ENCODE data around the gene DNAJC27. TPM values are rescaled to one million over a fixed set of nuclear protein-coding genes. Genes with fewer than 3 reads are reported as not detected.

Gene DNAJC27
- total and polyA plus RNA-seq, 2 donors (not counting 1 experiment from before 2014, with no cell fraction given) = 6.0 to 16.6 TPM

DNA sequence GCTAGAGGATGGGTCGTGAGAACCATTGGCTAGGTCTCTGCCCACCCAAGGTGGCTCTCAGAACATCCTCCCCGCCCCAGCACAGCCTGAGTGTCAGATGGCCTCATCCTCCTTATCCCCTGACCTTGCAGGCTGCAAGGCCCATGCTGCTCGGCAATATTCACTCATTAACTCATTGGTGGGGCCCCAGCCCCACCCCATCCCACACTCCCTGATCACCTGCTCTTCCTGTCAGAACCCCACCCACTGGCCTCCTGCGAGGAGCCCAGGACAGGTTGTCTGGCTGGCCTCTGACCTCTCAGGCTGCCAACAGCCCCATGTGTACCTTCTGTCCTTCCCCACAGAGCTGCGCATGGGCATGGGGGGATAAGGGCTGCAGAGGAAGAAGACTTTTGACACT is 57.0 kb downstream of the DNAJC27 start:
- Histone ChIP-seq H3K4me3 (ENCODE audit: control extremely low read depth in 1 of 5, extremely low read depth in 1 of 5, insufficient read depth in 1 of 5, low read depth in 2 of 5, low read length in 4 of 5) (no peak overlapping the region), H3K36me3 (replicated peaks in 1 of 2; ENCODE audit: control extremely low read depth in 1 of 2, control insufficient read depth in 1 of 2, extremely low read depth in 1 of 2, insufficient read depth in 2 of 2, low read length in 1 of 2) (no peaks in the 10 kb centered on the region), H3K27me3 (replicated peaks in 1 of 4; ENCODE audit: control extremely low read depth in 1 of 4, control insufficient read depth in 3 of 4, insufficient read depth in 4 of 4, low read length in 3 of 4) (no peaks in the 10 kb centered on the region), H4K20me1 (ENCODE audit: control insufficient read depth, insufficient read depth, low read length, poor library complexity, severe bottlenecking) (no peaks in the 10 kb centered on the region), H3K9me3 (ENCODE audit: control extremely low read depth in 1 of 3, control insufficient read depth in 2 of 3, insufficient read depth in 1 of 3, low read length in 2 of 3) (peaks cover 0 to 5% (median 0%) of the 10 kb centered on the region in 3 donors), H3K4me1 (ENCODE audit: control insufficient read depth in 2 of 2, insufficient read depth in 2 of 2, low read length in 2 of 2) (peaks cover 5 to 8% of the 10 kb centered on the region in 2 donors), H3K79me2 (ENCODE audit: control insufficient read depth, insufficient read depth, low read length) (no peaks in the 10 kb centered on the region), H2AFZ (ENCODE audit: insufficient read depth, low read depth, low read length, poor library complexity, severe bottlenecking) (no peak overlapping the region), H3K9ac (ENCODE audit: low read length) (no peak overlapping the region), H3K27ac (ENCODE audit: low read length in 2 of 2) (no peak overlapping the region), H3K4me2 (replicated peaks; ENCODE audit: low read depth, low read length, poor library complexity, severe bottlenecking) (no peak overlapping the region)
- Mint-ChIP-seq H3K4me3 (no peak overlapping the region), H3K9me3 (ENCODE audit: insufficient read depth) (no peaks in the 10 kb centered on the region), H3K27ac (no peak overlapping the region), H3K4me1 (peaks cover 17% of the 10 kb centered on the region), H3K27me3 (no peaks in the 10 kb centered on the region)
- DNase-seq (no peak), ATAC-seq (ENCODE audit: low read depth) (no peak)
- ChIA-PET POLR2A (no interaction called here), CTCF (no interaction called here)
- TF ChIP-seq EZH2 (IDR thresholded peaks at IDR 0.05; ENCODE audit: borderline replicate concordance, insufficient read depth, low read depth, low read length, poor library complexity, severe bottlenecking) = no peak
- TF ChIP-seq, protein P1, sequence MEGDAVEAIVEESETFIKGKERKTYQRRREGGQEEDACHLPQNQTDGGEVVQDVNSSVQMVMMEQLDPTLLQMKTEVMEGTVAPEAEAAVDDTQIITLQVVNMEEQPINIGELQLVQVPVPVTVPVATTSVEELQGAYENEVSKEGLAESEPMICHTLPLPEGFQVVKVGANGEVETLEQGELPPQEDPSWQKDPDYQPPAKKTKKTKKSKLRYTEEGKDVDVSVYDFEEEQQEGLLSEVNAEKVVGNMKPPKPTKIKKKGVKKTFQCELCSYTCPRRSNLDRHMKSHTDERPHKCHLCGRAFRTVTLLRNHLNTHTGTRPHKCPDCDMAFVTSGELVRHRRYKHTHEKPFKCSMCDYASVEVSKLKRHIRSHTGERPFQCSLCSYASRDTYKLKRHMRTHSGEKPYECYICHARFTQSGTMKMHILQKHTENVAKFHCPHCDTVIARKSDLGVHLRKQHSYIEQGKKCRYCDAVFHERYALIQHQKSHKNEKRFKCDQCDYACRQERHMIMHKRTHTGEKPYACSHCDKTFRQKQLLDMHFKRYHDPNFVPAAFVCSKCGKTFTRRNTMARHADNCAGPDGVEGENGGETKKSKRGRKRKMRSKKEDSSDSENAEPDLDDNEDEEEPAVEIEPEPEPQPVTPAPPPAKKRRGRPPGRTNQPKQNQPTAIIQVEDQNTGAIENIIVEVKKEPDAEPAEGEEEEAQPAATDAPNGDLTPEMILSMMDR (IDR thresholded peaks at IDR 0.05) = no peak
- WGBS (ENCODE audit: insufficient coverage) = 95% methylated on average over 3 of the region's 5 CpGs
- intact Hi-C loops (cut with micrococcal nuclease) = no loop called here

DNA sequence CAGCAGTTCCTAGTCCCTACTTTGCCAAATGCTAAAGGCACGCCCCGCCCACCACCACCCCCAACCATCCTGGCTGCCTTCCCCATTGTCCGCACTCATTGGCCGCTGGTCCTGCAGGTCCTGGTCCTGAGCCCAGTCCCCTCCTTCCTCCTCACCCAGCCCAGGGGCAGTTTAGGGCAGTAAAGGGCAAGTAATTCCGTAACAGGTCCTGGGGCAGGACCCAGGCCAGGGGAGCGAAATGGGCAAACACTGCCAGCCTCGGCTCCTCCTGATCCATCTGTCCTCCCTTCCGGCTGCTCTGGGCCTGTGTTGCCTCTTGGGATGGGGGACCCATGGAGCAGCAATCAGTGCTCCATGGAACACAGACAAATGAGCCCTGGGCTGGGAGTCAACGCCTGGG is 57.8 kb downstream of the DNAJC27 start:
- H3K27ac ChIP-seq (ENCODE audit: low read length in 2 of 2) = no peak overlapping the region
- H3K27me3 ChIP-seq (replicated peaks in 1 of 4; ENCODE audit: control extremely low read depth in 1 of 4, control insufficient read depth in 3 of 4, insufficient read depth in 4 of 4, low read length in 3 of 4) = no peaks in the 10 kb centered on the region
- Mint-ChIP-seq H3K9me3 (ENCODE audit: insufficient read depth) (no peaks in the 10 kb centered on the region), H3K4me3 (no peak overlapping the region), H3K4me1 (peaks cover 13% of the 10 kb centered on the region), H3K27ac (no peak overlapping the region), H3K27me3 (no peaks in the 10 kb centered on the region)
- no peaks in the 10 kb centered on the region for H4K20me1 ChIP-seq (ENCODE audit: control insufficient read depth, insufficient read depth, low read length, poor library complexity, severe bottlenecking)
- POLR2A ChIA-PET = no interaction called here
- intact Hi-C loops (cut with micrococcal nuclease) = no loop called here
- H3K9ac ChIP-seq (ENCODE audit: low read length) = no peak overlapping the region
- H3K9me3 ChIP-seq (ENCODE audit: control extremely low read depth in 1 of 3, control insufficient read depth in 2 of 3, insufficient read depth in 1 of 3, low read length in 2 of 3) = peaks cover 0 to 5% (median 0%) of the 10 kb centered on the region in 3 donors
- no peak for ATAC-seq (ENCODE audit: low read depth)
- H3K36me3 ChIP-seq (replicated peaks in 1 of 2; ENCODE audit: control extremely low read depth in 1 of 2, control insufficient read depth in 1 of 2, extremely low read depth in 1 of 2, insufficient read depth in 2 of 2, low read length in 1 of 2) = no peaks in the 10 kb centered on the region
- 99% methylated on average over 9 of the region's 9 CpGs for WGBS (ENCODE audit: insufficient coverage)
- CTCF ChIA-PET = no interaction called here
- H3K4me3 ChIP-seq (ENCODE audit: control extremely low read depth in 1 of 5, extremely low read depth in 1 of 5, insufficient read depth in 1 of 5, low read depth in 2 of 5, low read length in 4 of 5) = no peak overlapping the region
- no peak overlapping the region for H3K4me2 ChIP-seq (replicated peaks; ENCODE audit: low read depth, low read length, poor library complexity, severe bottlenecking)
- DNase-seq = no peak
- peaks cover 0 to 1% of the 10 kb centered on the region in 2 donors for H3K4me1 ChIP-seq (ENCODE audit: control insufficient read depth in 2 of 2, insufficient read depth in 2 of 2, low read length in 2 of 2)
- H3K79me2 ChIP-seq (ENCODE audit: control insufficient read depth, insufficient read depth, low read length) = no peaks in the 10 kb centered on the region
- TF ChIP-seq, protein P1 (IDR thresholded peaks at IDR 0.05) = no peak
- no peak for TF ChIP-seq EZH2 (IDR thresholded peaks at IDR 0.05; ENCODE audit: borderline replicate concordance, insufficient read depth, low read depth, low read length, poor library complexity, severe bottlenecking)
- H2AFZ ChIP-seq (ENCODE audit: insufficient read depth, low read depth, low read length, poor library complexity, severe bottlenecking) = no peak overlapping the region

All from B cell (primary cell).